ENCODE measurements around the gene CTRB1. TPM values are rescaled to one million over a fixed set of nuclear protein-coding genes. Genes with fewer than 3 reads are reported as not detected.

CTRB1 gene
- total RNA-seq, 4 donors from 2014 or later, result not detected

- no peak for TF ChIP-seq CTCF (IDR thresholded peaks at IDR 0.05; ENCODE audit: low read depth)
These were observed 31.5 kb downstream of the CTRB1 start for GRCh38 chr16:75250089-75250808.

GRCh38 chr16:75250809-75251279 lies 32.1 kb downstream of the CTRB1 start:
- TF ChIP-seq CTCF (IDR thresholded peaks at IDR 0.05; ENCODE audit: low read depth), result no peak

- TF ChIP-seq CTCF (IDR thresholded peaks at IDR 0.05; ENCODE audit: low read depth), result no peak
These were observed 32.7 kb downstream of the CTRB1 start, which contains the start of gene BCAR1 for GRCh38 chr16:75251280-75252048. Gene BCAR1 (minus strand): TSS chr16:75251624. CDS start chr16:75251482, 142 bp downstream.

GRCh38 chr16:75252049-75252864 lies 33.5 kb downstream of the CTRB1 start:
- TF ChIP-seq CTCF (IDR thresholded peaks at IDR 0.05; ENCODE audit: low read depth), result no peak

GRCh38 chr16:75252946-75253911 lies 34.4 kb downstream of the CTRB1 start:
- no peak for TF ChIP-seq CTCF (IDR thresholded peaks at IDR 0.05; ENCODE audit: low read depth)

- TF ChIP-seq CTCF (IDR thresholded peaks at IDR 0.05; ENCODE audit: low read depth), result no peak
These were observed 35.6 kb downstream of the CTRB1 start for GRCh38 chr16:75254359-75254837.
